GM18498 (cell line): ENCODE data around the gene PHGDH.
"Not testable (repeated sequence)": the region's sequence is repeated elsewhere in the genome, so short reads cannot be mapped to it uniquely, and the experiment has no call there.

Source experiments
- ATAC-seq: cut with Tn5 transposase; IDR thresholded peaks from one replicate; pipeline ENCODE4 v1.9.1; 2021; ENCODE audit warnings: mild to moderate bottlenecking, moderate library complexity; ENCODE audit not compliant: unreplicated experiment

Gene PHGDH

GRCh38 chr1:119786473-119787050, 74.8 kb downstream of the PHGDH start:
- ATAC-seq, result not testable (repeated sequence)

- ATAC-seq, result no peak
Observed at GRCh38 chr1:119787776-119788175, 76.0 kb downstream of the PHGDH start.

- ATAC-seq, result no peak
Observed at GRCh38 chr1:119790451-119791198, 78.9 kb downstream of the PHGDH start.

GRCh38 chr1:119791377-119791776, 79.6 kb downstream of the PHGDH start:
- ATAC-seq, result no peak
